Measurements from ENCODE around the gene C4BPA.
A peak's percentile ranks its signal among the peaks of the same experiment; 100 is the strongest.

C4BPA gene

DNA sequence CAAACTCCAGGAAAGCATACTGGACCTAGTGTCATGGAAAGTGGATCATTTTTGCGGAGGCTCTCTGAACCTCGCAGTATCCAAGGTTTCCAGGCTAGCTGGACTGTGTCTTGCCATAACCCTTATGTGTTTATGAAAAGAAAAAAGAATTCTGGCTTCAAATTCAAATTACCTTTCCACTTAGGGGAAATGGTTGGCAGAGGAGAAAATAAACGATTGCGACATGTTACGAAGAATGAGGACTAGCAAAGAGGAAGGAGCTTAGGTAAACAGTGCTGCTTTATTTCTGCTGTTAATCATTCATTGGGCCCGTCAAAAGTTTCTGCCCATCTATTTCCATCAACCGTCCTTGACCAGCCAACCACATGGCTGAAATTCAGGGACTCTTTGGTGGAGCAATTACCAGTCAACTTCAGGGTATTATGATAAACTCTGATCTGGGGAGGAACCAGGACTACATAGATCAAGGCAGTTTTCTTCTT, at the start of gene C4BPA:
Gene C4BPA (plus strand): TSS at position 342 of the 482 bp plus-strand sequence. CDS start 8,793 bp downstream, outside the sequence.
- TF ChIP-seq, protein P1, sequence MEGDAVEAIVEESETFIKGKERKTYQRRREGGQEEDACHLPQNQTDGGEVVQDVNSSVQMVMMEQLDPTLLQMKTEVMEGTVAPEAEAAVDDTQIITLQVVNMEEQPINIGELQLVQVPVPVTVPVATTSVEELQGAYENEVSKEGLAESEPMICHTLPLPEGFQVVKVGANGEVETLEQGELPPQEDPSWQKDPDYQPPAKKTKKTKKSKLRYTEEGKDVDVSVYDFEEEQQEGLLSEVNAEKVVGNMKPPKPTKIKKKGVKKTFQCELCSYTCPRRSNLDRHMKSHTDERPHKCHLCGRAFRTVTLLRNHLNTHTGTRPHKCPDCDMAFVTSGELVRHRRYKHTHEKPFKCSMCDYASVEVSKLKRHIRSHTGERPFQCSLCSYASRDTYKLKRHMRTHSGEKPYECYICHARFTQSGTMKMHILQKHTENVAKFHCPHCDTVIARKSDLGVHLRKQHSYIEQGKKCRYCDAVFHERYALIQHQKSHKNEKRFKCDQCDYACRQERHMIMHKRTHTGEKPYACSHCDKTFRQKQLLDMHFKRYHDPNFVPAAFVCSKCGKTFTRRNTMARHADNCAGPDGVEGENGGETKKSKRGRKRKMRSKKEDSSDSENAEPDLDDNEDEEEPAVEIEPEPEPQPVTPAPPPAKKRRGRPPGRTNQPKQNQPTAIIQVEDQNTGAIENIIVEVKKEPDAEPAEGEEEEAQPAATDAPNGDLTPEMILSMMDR (IDR thresholded peaks at IDR 0.05; ENCODE audit: insufficient read depth, missing control alignments), result no peak
- FAIRE-seq, result no peak

DNA sequence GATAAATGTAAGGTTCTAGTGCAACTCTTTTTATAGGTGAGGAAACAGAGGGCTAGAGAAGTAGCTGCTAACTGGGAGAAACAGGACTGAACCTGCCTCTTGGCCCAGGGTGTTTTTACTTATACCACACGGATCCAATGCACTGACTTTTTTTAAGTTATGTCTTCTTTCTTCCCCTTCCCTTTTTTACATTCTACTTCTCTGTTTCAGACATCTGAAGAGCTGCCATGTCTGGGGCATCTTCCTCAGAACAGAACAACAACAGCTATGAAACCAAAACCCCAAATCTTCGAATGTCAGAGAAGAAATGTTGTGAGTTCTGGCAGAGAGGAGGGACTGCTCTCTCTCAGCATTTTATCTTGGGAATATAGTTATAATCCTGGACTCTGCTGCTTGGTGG, 49.5 kb upstream of the C4BPA start:
- FAIRE-seq (no peak), DNase-seq (ENCODE audit: insufficient read length, low spot score) (no peak)
- TF ChIP-seq, protein P1 (IDR thresholded peaks at IDR 0.05; ENCODE audit: insufficient read depth, missing control alignments), result no peak

More for the DNA sequence above, at the start of gene C4BPA:
- DNase-seq (ENCODE audit: insufficient read length, low spot score), result no peak

DNA sequence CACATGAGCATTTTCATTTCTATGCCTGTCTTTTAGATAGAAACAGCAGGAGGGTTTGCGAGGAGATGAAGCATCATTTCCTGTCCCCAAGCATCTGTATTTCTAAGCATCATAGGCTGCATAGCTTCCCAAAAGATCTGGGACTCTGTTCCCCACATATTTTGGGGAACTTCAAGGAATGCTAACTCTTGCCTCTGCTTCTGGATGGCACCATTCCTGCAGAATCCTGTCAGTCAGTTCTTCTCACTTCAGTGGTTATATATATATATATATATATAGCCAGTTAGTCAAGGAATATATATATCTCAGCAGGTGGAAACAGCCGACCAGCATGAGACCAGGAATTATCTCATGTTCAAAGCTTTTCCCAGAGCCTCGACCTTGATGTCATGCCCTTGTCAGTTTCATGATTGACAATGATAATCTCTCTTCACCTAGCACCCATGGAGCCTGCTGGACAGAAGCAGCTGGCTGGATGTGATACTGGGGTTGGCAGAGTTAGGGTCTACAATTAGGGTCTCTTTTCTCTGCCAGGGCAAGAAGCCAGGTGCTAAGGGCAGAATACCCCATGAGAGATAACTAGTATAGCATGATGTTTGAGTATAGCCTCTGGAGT, 48.5 kb upstream of the C4BPA start:
- FAIRE-seq (no peak), DNase-seq (ENCODE audit: insufficient read length, low spot score) (no peak)
- TF ChIP-seq, protein P1 (IDR thresholded peaks at IDR 0.05; ENCODE audit: insufficient read depth, missing control alignments), result no peak

DNA sequence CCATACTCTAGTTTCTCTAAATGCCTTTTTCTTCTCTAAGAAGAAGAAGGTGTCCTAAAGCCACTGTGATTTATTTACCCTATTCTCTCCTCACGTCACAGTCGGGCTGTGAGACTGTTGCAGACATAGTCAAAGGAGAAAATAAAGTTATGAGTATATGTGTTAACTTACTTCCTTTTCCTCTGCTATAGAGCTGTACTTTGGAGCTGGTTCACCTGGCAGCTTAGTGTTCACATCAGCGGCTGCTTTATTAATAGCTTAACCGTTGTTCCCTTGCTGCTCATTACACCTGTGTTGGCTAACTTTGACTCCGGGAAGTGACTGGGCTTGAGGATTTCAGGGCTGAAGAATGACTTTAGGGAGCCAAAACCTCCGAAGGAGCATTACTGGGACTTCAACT, 47.4 kb upstream of the C4BPA start:
- TF ChIP-seq, protein P1 (IDR thresholded peaks at IDR 0.05; ENCODE audit: insufficient read depth, missing control alignments), result no peak
- FAIRE-seq, result no peak
- DNase-seq (ENCODE audit: insufficient read length, low spot score), result no peak

DNA sequence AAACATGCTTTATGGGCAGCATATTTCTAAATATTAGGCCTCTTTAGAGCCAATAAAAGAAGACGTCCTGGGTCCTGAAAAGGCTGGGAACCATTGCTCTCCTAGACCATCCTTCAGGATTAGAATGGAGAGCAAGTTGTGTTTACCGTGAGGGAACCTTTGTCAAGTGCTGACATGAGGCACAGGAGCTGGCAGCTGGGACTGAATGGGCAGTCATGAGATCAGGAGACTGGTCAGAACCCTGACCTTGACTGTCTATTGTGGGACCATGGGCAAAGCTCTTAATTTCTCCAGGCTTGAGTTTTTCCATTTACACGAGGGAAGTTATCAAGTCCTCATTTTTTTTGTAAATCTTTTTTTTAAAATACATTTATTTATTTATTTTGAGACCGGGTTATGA, 45.8 kb upstream of the C4BPA start:
- no peak for DNase-seq (ENCODE audit: insufficient read length, low spot score)
- no peak for FAIRE-seq
- TF ChIP-seq, protein P1 (IDR thresholded peaks at IDR 0.05; ENCODE audit: insufficient read depth, missing control alignments), result no peak

DNA sequence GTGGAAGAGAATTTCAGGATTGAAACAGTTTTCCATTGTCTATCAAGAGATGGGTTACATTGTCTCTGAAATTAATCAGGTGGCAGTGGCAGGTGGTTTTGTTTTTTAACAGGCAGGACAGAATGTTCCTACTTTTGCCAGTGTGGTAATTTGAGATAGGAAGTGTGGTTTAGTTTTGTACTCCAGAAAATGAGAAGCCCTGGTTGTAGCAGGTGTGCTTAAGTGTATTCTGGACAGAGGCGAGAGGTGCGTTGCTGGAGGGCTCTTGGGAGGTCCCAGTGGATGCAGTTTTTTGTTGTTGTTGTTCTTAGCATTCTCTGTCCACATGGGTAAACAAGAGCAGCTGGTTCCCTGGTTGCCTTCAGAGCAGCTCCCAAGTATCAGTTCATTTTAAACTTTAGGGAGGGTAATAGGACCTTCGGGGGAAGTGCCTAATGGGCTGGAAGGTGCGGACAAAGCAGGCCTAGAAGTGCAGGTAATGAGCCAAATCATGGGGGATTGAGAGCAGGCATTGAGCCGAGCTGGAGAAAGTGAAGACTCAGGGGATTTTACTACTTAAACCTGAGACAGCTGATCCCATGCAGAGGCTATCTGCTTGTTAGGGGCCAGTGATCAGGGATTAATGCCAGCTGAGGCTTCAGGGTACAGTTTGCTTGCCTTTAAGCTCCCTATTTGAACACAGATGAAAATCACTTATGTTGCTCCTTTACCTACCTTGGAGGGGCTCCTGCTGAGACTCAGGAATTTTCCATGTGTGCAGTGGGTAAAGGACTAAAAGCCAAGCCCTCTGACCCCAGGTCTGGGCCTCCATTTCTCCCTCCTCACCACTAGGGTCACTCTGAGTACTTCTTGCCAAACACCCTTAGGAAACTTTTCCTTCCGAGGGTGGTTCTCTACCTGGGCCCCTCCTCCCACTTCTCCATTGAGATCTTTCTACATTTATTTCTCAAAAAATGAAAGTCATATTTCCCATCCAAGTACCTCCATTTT, 44.9 kb upstream of the C4BPA start:
- TF ChIP-seq, protein P1 (IDR thresholded peaks at IDR 0.05; ENCODE audit: insufficient read depth, missing control alignments), result no peak
- FAIRE-seq, result no peak
- DNase-seq (ENCODE audit: insufficient read length, low spot score), result peak; percentile 40
